ENCODE results near the gene CALR3. TPM values are rescaled to one million over a fixed set of nuclear protein-coding genes. Genes with fewer than 3 reads are reported as not detected.
"Not testable (repeated sequence)": the region's sequence is repeated elsewhere in the genome, so short reads cannot be mapped to it uniquely, and the experiment has no call there.

CALR3 gene
- total RNA-seq, 6 experiments from 2014 or later, result not detected

DNA sequence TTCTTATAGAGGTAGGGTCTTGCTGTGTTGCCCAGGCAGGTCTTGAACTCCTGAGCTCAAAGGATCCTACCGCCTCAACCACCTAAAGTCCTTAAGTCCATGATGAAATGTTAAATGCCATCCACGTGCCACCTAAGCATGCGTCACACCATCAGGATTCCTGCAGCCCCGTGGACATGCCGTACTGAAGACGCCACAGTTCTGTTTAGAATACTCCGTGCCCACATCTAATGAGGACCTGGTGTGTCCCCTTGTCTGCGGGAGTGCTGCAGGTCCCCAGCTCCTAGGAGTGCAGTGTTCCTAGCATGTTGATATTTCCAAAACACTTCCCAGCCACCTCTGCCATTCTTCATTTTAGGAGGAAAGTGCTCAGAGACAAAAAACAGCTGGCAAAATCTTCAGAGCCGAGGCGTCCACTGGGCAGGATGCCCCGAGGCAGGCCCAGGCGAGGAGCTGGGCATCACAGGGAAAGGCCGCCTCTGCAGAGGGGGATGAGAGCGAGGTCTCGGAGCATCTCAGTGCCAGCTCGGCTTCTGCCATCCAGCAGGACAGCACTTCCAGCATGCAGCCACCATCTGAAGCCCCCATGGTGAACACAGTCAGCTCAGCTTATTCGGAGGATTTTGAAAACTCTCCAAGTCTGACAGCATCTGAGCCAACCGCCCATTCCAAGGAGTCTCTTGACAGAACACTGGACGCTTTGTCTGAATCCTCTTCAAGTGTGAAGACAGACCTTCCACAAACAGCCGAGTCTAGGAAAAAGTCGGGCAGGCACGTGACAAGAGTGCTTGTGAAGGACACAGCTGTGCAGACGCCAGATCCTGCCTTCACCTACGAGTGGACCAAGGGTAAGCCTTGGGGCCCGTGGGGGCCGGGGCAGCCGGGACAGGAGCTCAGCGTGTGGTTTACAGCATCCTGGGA, 13.4 kb upstream of the CALR3 start:
- WGBS (ENCODE audit: insufficient coverage, low coverage, low lambda C conversion rate, missing lambda C conversion rate), result 92% methylated on average over 9 of the region's 28 CpGs
- ATAC-seq (no peak), DNase-seq (no peak)
- Histone ChIP-seq H3K27me3 (no peaks in the 10 kb centered on the region), H3K36me3 (peaks cover 0 to 8% (median 0%) of the 10 kb centered on the region in 4 donors), H3K4me3 (no peak overlapping the region), H3K4me1 (no peaks in the 10 kb centered on the region), H3K27ac (no peak overlapping the region), H3K9me3 (no peaks in the 10 kb centered on the region)
- intact Hi-C loops (cut with DNase I), result no loop called here
- TF ChIP-seq, protein P1, sequence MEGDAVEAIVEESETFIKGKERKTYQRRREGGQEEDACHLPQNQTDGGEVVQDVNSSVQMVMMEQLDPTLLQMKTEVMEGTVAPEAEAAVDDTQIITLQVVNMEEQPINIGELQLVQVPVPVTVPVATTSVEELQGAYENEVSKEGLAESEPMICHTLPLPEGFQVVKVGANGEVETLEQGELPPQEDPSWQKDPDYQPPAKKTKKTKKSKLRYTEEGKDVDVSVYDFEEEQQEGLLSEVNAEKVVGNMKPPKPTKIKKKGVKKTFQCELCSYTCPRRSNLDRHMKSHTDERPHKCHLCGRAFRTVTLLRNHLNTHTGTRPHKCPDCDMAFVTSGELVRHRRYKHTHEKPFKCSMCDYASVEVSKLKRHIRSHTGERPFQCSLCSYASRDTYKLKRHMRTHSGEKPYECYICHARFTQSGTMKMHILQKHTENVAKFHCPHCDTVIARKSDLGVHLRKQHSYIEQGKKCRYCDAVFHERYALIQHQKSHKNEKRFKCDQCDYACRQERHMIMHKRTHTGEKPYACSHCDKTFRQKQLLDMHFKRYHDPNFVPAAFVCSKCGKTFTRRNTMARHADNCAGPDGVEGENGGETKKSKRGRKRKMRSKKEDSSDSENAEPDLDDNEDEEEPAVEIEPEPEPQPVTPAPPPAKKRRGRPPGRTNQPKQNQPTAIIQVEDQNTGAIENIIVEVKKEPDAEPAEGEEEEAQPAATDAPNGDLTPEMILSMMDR (IDR thresholded peaks at IDR 0.05), result no peak
- no peak for TF ChIP-seq POLR2A (IDR thresholded peaks at IDR 0.05)

DNA sequence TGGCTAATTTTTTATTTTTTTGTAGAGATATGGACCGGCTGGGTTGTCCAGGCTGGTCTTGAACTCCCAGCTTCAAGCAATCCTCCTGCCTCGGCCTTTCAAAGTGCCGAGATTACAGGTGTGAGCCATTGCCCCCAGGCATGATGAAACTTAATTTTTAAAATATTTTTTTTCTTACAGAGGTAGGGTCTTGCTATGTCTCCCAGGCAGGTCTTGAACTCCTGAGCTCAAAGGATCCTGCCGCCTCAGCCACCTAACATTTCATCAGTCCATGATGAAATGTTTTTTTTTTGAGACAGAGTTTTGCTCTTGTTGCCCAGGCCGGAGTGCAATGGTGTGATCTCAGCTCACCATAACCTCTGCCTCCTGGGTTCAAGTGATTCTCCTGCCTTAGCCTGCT, 12.6 kb upstream of the CALR3 start:
- DNase-seq (no peak), ATAC-seq (no peak)
- Histone ChIP-seq H3K9me3 (no peaks in the 10 kb centered on the region), H3K36me3 (peaks cover 0 to 11% (median 0%) of the 10 kb centered on the region in 4 donors), H3K4me1 (no peaks in the 10 kb centered on the region), H3K27ac (no peak overlapping the region), H3K4me3 (no peak overlapping the region), H3K27me3 (no peaks in the 10 kb centered on the region)
- intact Hi-C loops (cut with DNase I), result no loop called here
- no peak for TF ChIP-seq POLR2A (IDR thresholded peaks at IDR 0.05)
- TF ChIP-seq, protein P1 (IDR thresholded peaks at IDR 0.05), result no peak
- WGBS (ENCODE audit: insufficient coverage, low coverage, low lambda C conversion rate, missing lambda C conversion rate), result 100% methylated on average over 2 of the region's 5 CpGs

DNA sequence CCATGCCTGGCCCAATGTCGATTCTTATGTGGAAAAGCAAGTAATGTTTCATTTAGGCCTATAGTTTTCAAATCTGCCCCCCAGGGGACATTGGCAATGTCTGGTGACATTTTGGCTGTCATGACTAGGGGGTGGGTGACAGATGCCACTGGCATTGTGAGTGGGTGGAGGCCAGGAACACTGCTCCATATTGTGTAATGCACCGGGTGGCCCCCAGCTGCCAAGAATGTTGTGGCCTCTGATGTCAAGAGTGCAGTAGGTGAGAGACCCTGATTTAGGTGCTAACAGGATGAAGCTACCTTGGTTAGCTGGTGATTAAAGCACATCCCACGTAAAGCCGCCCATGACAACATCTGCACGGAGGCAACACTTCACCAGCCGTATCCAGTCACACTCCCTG, 11.0 kb upstream of the CALR3 start:
- TF ChIP-seq, protein P1 (IDR thresholded peaks at IDR 0.05), result no peak
- no peak for TF ChIP-seq POLR2A (IDR thresholded peaks at IDR 0.05)
- WGBS (ENCODE audit: insufficient coverage, low coverage, low lambda C conversion rate, missing lambda C conversion rate), result 71% methylated on average over 3 of the region's 6 CpGs
- DNase-seq (no peak), ATAC-seq (peak in 1 of 4 donors; percentile 70)
- peaks cover 0 to 16% (median 0%) of the 10 kb centered on the region in 4 donors for H3K36me3 ChIP-seq
- no peaks in the 10 kb centered on the region for H3K9me3 ChIP-seq
- no peaks in the 10 kb centered on the region for H3K27me3 ChIP-seq
- intact Hi-C loops (cut with DNase I), result no loop called here
- no peak overlapping the region for H3K27ac ChIP-seq
- no peaks in the 10 kb centered on the region for H3K4me1 ChIP-seq
- H3K4me3 ChIP-seq, result no peak overlapping the region

DNA sequence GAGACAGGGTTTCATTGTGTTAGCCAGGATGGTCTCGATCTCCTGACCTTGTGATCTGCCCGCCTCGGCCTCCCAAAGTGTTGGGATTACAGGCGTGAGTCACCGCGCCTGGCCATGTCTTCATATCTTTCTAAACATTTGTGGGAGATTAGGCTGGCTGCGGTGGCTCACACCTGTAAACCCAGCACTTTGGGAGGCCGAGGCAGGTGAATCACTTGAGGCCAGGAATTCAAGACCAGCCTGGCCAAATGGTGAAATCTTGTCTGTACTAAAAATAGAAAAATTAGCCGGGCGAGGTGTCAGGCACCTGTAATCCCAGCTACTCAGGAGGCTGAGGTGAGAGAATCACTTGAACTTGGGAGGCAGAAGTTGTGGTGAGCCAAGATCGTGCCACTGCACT, 10.2 kb upstream of the CALR3 start:
- H3K4me1 ChIP-seq; intact Hi-C loops (cut with DNase I); DNase-seq; H3K27me3 ChIP-seq; ATAC-seq; H3K27ac ChIP-seq; H3K4me3 ChIP-seq; H3K9me3 ChIP-seq: not testable (repeated sequence)
- H3K36me3 ChIP-seq, result peaks cover 0 to 16% (median 0%) of the 10 kb centered on the region in 4 donors
- WGBS (ENCODE audit: insufficient coverage, low coverage, low lambda C conversion rate, missing lambda C conversion rate), result 83% methylated on average over 3 of the region's 11 CpGs

DNA sequence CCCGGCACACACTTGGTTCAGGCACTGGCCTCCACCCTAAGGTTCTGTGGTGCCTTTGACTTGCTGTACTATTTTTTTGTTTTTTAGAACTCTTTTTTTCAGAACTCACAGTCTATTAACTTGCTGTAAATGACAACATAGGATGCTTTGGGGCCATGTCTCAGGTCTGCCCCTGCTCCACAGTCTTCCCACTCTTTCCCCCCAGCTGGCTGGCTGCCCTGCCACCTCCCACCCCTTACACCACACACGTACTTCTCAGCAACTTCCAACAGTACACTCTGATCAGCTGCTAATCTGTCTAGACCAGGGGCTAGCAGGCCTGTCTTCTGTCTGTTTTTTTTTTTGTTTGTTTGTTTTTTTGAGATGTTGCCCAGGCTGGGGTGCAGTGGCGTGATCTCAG, 8.3 kb upstream of the CALR3 start:
- Histone ChIP-seq H3K27ac (no peak overlapping the region), H3K4me3 (no peak overlapping the region), H3K9me3 (no peaks in the 10 kb centered on the region), H3K4me1 (no peaks in the 10 kb centered on the region), H3K27me3 (no peaks in the 10 kb centered on the region), H3K36me3 (peaks cover 0 to 11% (median 0%) of the 10 kb centered on the region in 4 donors)
- intact Hi-C loops (cut with DNase I), result no loop called here
- WGBS (ENCODE audit: insufficient coverage, low coverage, low lambda C conversion rate, missing lambda C conversion rate), result 68% methylated on average over 3 of the region's 3 CpGs
- TF ChIP-seq POLR2A (IDR thresholded peaks at IDR 0.05), result no peak
- TF ChIP-seq, protein P1 (IDR thresholded peaks at IDR 0.05), result no peak
- ATAC-seq, result no peak
- no peak for DNase-seq
